HepG2 (cell line): ENCODE measurements around the gene MT1M. TPM values are rescaled to one million over a fixed set of nuclear protein-coding genes. Genes with fewer than 3 reads are reported as not detected.

Experiments used
- ATF7-NPFF ChIP-seq: sonication (generic); formaldehyde crosslinking; IDR thresholded peaks from 2 replicates; pipeline ENCODE4 v1.8.1; 2023; ENCODE audit warnings: mild to moderate bottlenecking, low read depth, missing genetic modification reagents, moderate library complexity
- BRD4 ChIP-seq: sonication (generic); formaldehyde crosslinking; IDR thresholded peaks from 2 replicates; pipeline ENCODE4 v1.4.0; 2020; ENCODE audit warnings: missing genetic modification reagents
- EHMT2 ChIP-seq: fragments of 200-600 bp; sonication (generic); IDR thresholded peaks from 2 replicates; pipeline ENCODE4 v1.7.0; 2017; ENCODE audit warnings: antibody characterized with exemption, low read depth, low read length, borderline replicate concordance
- HBP1 ChIP-seq: IDR thresholded peaks from 2 replicates; pipeline ENCODE4 v1.6.1; 2016; ENCODE audit warnings: low read depth, control low read depth
- HHEX ChIP-seq: IDR thresholded peaks from 2 replicates; pipeline ENCODE4 v1.6.1; 2016; ENCODE audit warnings: control low read depth
- IRF2 ChIP-seq: IDR thresholded peaks from 2 replicates; pipeline ENCODE4 v1.6.1; 2018; ENCODE audit warnings: missing genetic modification reagents, missing compliant biosample characterization
- ISX ChIP-seq: sonication (generic); formaldehyde crosslinking; conservative IDR thresholded peaks from 2 replicates; pipeline ENCODE4 v1.5.0; 2020; ENCODE audit warnings: missing genetic modification reagents
- MBD4 ChIP-seq: IDR thresholded peaks from 2 replicates; pipeline ENCODE4 v1.6.1; 2012; ENCODE audit warnings: low read length, inconsistent platforms, borderline replicate concordance
- MIXL1 ChIP-seq: IDR thresholded peaks from 2 replicates; pipeline ENCODE4 v1.6.1; 2016
- MXI1 ChIP-seq: IDR thresholded peaks from 3 replicates; pipeline ENCODE4 v1.6.1; 2012; ENCODE audit warnings: low read depth, low read length, inconsistent platforms, borderline replicate concordance
- SAFB2 ChIP-seq: sonication (generic); formaldehyde crosslinking; IDR thresholded peaks from 2 replicates; pipeline ENCODE4 v1.5.1; 2020; ENCODE audit warnings: missing genetic modification reagents, low read depth, mild to moderate bottlenecking, borderline replicate concordance
- SMC3 ChIP-seq: IDR thresholded peaks from 2 replicates; pipeline ENCODE4 v1.6.1; 2011; ENCODE audit warnings: low read length, improper control_type of control experiment
- SOX5 ChIP-seq: IDR thresholded peaks from 2 replicates; pipeline ENCODE4 v1.6.1; 2016; ENCODE audit warnings: borderline replicate concordance
- ZFP36 ChIP-seq: fragments of 150-350 bp; IDR thresholded peaks from 2 replicates; pipeline ENCODE4 v1.6.1; 2018; ENCODE audit warnings: borderline replicate concordance, low read length, low read depth; ENCODE audit not compliant: partially characterized antibody
- ZMAT5 ChIP-seq: sonication (generic); formaldehyde crosslinking; IDR thresholded peaks from 2 replicates; pipeline ENCODE4 v1.5.0; 2020; ENCODE audit warnings: mild to moderate bottlenecking, low read depth, missing genetic modification reagents, borderline replicate concordance
- ZNF136 ChIP-seq: sonication (generic); formaldehyde crosslinking; IDR thresholded peaks from 2 replicates; pipeline ENCODE4 v1.8.1; 2022; ENCODE audit warnings: low read depth, mild to moderate bottlenecking, moderate library complexity, missing genetic modification reagents
- ZNF292 ChIP-seq: sonication (generic); formaldehyde crosslinking; IDR thresholded peaks from 2 replicates; pipeline ENCODE4 v1.8.1; 2022; ENCODE audit warnings: mild to moderate bottlenecking, low read depth, missing genetic modification reagents, borderline replicate concordance
- ZNF430 ChIP-seq: sonication (generic); formaldehyde crosslinking; IDR thresholded peaks from 2 replicates; pipeline ENCODE4 v1.9.0; 2021; ENCODE audit warnings: mild to moderate bottlenecking, missing genetic modification reagents
- ZNF776 ChIP-seq: sonication (generic); formaldehyde crosslinking; IDR thresholded peaks from 2 replicates; pipeline ENCODE4 v1.4.0; 2020; ENCODE audit warnings: mild to moderate bottlenecking, missing genetic modification reagents
- polyA plus RNA-seq, 8 experiments: library from polyadenylated mRNA; depleted of rRNA in 3 of 8; stranded (reverse) in 7 of 8; unstranded in 1 of 8; fragments of >200 nt; fragmentation: Illumina TruSeq in 4 of 8; extraction: Trizol in 4 of 8; gene quantifications; 2 replicates each; pipeline versions ENCODE4 v1.2.1 to v1.2.3, GENCODE V29; 2011 to 2016; ENCODE audit warnings: low read depth in 4 of 8, missing spikeins in 1 of 8, mixed read lengths in 1 of 8; ENCODE audit not compliant: insufficient read depth in 1 of 8
- total RNA-seq, 5 experiments: library from RNA; depleted of rRNA; stranded (reverse); fragments of >200 nt; fragmentation: Illumina TruSeq; extraction: Trizol; gene quantifications; 2 replicates each; pipeline ENCODE4 v1.2.3, GENCODE V29; 2016; ENCODE audit warnings: low read depth in 1 of 5
- TF ChIP-seq, protein P1 (sequence below), 2 experiments: fragments of 450-650 bp in 1 of 2; sonication (generic) in 1 of 2; formaldehyde crosslinking in 1 of 2; IDR thresholded peaks; 2 replicates each; pipeline versions ENCODE4 v1.6.1 to v1.8.0; 2016 to 2022; ENCODE audit warnings: antibody characterized with exemption in 1 of 2, mild to moderate bottlenecking in 1 of 2, missing genetic modification reagents in 1 of 2

Gene MT1M
- total and polyA plus RNA-seq, 2 of the 13 experiments (the other 11 are each of a cell fraction or from before 2014, with no cell fraction given) = 4.6 TPM; not detected in 1

DNA sequence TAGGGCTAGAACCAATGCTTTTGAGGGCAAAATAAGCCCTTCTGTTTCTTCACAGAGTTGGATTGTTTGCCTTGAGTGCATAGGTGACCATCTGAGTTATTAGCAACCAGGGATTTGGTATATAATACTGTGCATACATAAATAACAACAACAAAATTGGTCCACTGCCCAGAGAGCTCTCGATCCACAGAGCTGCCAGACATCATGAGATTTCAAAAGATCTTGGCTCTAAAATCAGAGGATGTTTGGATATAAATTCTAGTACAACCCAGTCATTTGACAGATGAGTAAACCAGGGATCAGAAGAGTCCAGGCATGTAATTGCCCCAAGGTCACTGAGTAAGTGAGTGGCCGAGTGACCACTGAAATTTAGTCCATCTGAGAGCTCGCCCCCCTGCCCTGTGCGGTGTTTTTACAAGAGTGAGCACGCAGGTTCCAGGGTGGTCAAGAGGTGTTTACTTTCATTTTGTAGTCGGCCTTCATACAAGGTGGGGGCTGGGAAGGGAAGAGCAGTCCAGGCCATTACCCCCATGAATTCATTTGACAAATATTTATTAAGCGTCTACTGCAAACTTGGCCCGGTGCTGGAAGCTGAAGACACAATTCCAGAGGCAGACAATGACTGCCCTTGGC is 25.9 kb upstream of the MT1M start (continued):
- TF ChIP-seq, protein P1, sequence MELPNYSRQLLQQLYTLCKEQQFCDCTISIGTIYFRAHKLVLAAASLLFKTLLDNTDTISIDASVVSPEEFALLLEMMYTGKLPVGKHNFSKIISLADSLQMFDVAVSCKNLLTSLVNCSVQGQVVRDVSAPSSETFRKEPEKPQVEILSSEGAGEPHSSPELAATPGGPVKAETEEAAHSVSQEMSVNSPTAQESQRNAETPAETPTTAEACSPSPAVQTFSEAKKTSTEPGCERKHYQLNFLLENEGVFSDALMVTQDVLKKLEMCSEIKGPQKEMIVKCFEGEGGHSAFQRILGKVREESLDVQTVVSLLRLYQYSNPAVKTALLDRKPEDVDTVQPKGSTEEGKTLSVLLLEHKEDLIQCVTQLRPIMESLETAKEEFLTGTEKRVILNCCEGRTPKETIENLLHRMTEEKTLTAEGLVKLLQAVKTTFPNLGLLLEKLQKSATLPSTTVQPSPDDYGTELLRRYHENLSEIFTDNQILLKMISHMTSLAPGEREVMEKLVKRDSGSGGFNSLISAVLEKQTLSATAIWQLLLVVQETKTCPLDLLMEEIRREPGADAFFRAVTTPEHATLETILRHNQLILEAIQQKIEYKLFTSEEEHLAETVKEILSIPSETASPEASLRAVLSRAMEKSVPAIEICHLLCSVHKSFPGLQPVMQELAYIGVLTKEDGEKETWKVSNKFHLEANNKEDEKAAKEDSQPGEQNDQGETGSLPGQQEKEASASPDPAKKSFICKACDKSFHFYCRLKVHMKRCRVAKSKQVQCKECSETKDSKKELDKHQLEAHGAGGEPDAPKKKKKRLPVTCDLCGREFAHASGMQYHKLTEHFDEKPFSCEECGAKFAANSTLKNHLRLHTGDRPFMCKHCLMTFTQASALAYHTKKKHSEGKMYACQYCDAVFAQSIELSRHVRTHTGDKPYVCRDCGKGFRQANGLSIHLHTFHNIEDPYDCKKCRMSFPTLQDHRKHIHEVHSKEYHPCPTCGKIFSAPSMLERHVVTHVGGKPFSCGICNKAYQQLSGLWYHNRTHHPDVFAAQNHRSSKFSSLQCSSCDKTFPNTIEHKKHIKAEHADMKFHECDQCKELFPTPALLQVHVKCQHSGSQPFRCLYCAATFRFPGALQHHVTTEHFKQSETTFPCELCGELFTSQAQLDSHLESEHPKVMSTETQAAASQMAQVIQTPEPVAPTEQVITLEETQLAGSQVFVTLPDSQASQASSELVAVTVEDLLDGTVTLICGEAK (IDR thresholded peaks at IDR 0.05) = no peak
- TF ChIP-seq, protein P1 (CRISPR knock-in tag; IDR thresholded peaks at IDR 0.05) = no peak; the same call in 1 of the 2 replicates
- TF ChIP-seq MXI1 (0 out of 3 replicates have a peak, but pooled peaks have one; percentile 52), ATF7-NPFF (CRISPR knock-in tag) (no peak), HBP1 (CRISPR knock-in tag) (no peak), ZNF136 (CRISPR knock-in tag) (peak; percentile 75; the same call in 1 of the 2 replicates), SOX5 (CRISPR knock-in tag) (no peak; the same call in 1 of the 2 replicates), ZMAT5 (CRISPR knock-in tag) (0 out of 2 replicates have a peak, but pooled peaks have one; percentile 13), ZNF292 (CRISPR knock-in tag) (peak; percentile 79; the same call in 1 of the 2 replicates), BRD4 (no peak), ZNF430 (CRISPR knock-in tag) (peak; percentile 88; the same call in 1 of the 2 replicates), ZNF776 (no peak), SMC3 (no peak), ISX (no peak), IRF2 (CRISPR knock-in tag) (peak; percentile 91), HHEX (CRISPR knock-in tag) (peak; percentile 55), MIXL1 (CRISPR knock-in tag) (peak; percentile 59), MBD4 (no peak; the same call in 1 of the 2 replicates), ZFP36 (no peak), EHMT2 (no peak; the same call in 1 of the 2 replicates), SAFB2 (CRISPR knock-in tag) (no peak)
